ENCODE measurements around the gene ANKRD13A. TPM values are rescaled to one million over a fixed set of nuclear protein-coding genes. Genes with fewer than 3 reads are reported as not detected.

Gene ANKRD13A
- total RNA-seq, 1 experiment from 2014 or later: 19.9 TPM

DNA sequence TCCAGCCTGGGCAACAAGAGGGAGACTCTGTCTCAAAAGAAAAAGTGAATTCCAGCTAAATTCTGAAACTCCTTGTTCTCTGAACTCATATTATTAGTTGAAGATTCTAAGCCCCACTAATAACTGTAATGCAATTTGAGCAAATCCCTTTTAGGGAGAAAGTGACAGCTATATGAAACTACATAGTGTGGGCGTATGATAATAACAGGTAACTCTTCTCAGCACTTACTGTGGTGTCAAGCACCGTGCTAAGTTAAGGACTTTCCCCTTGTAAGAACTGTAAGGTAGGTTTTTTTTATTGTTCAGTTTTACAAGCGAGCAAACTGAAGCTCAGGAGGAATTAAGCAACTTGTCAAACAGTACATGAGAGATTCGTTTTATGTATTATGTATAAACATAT lies 5.4 kb downstream of the ANKRD13A start:
- no peak overlapping the region for H2AFZ ChIP-seq (ENCODE audit: low read depth, low read length, poor library complexity, severe bottlenecking)
- H4K20me1 ChIP-seq (ENCODE audit: insufficient read depth): no peaks in the 10 kb centered on the region
- no peaks in the 10 kb centered on the region for H3K27me3 ChIP-seq (ENCODE audit: insufficient read depth, low read length)
- no peak overlapping the region for H3K27ac ChIP-seq (ENCODE audit: low read depth, low read length)
- no peak for ATAC-seq
- TF ChIP-seq CEBPB (IDR thresholded peaks at IDR 0.05; ENCODE audit: low read depth) (no peak), SRF (IDR thresholded peaks at IDR 0.05; ENCODE audit: low read depth) (no peak), POLR2A (IDR thresholded peaks at IDR 0.05; ENCODE audit: borderline replicate concordance, extremely low read depth, insufficient read depth, insufficient read length) (no peak), YY1 (IDR thresholded peaks at IDR 0.05; ENCODE audit: extremely low read depth, insufficient replicate concordance, low read depth, low read length) (no peak), SIN3A (IDR thresholded peaks at IDR 0.05; ENCODE audit: low read depth) (no peak), SP1 (IDR thresholded peaks at IDR 0.05; ENCODE audit: low read depth) (no peak)
- TF ChIP-seq, protein P1, sequence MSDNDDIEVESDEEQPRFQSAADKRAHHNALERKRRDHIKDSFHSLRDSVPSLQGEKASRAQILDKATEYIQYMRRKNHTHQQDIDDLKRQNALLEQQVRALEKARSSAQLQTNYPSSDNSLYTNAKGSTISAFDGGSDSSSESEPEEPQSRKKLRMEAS (IDR thresholded peaks at IDR 0.05): no peak
- H3K79me2 ChIP-seq (ENCODE audit: insufficient read depth, low read length): peaks cover 21% of the 10 kb centered on the region
- RAD21 ChIA-PET (ENCODE audit: low non-redundant PET in 1 of 2, low total read pairs in 2 of 2, uncharacterized antibody in 2 of 2, unreplicated experiment in 2 of 2): no interaction called here
- H3K4me3 ChIP-seq (replicated peaks in 1 of 2; ENCODE audit: low read depth in 1 of 2, low read length in 2 of 2): no peak overlapping the region
- no TSS peak for BruUV-seq (replicated peaks)
- CTCF ChIA-PET: no interaction called here
- no peak overlapping the region for H3K4me2 ChIP-seq (ENCODE audit: low read length)
- no peaks in the 10 kb centered on the region for H3K36me3 ChIP-seq (ENCODE audit: control insufficient read depth in 1 of 2, insufficient read depth in 2 of 2, low read length in 2 of 2)
- H3K4me1 ChIP-seq (ENCODE audit: control insufficient read depth in 1 of 2, insufficient read depth in 2 of 2, low read length in 2 of 2): peaks cover 22 to 44% of the 10 kb centered on the region in 2 experiments
- H3K9me2 ChIP-seq (ENCODE audit: insufficient read depth): no peaks in the 10 kb centered on the region
- no peak overlapping the region for H3K9ac ChIP-seq (ENCODE audit: low read length)
- intact Hi-C loops (cut with micrococcal nuclease): no loop called here
- no peak for DNase-seq (ENCODE audit: low read depth, low spot score)
- H3K9me3 ChIP-seq (ENCODE audit: control insufficient read depth in 1 of 2, insufficient read depth in 1 of 2, low read depth in 1 of 2, low read length in 2 of 2): no peaks in the 10 kb centered on the region
- POLR2A ChIA-PET: no interaction called here

DNA sequence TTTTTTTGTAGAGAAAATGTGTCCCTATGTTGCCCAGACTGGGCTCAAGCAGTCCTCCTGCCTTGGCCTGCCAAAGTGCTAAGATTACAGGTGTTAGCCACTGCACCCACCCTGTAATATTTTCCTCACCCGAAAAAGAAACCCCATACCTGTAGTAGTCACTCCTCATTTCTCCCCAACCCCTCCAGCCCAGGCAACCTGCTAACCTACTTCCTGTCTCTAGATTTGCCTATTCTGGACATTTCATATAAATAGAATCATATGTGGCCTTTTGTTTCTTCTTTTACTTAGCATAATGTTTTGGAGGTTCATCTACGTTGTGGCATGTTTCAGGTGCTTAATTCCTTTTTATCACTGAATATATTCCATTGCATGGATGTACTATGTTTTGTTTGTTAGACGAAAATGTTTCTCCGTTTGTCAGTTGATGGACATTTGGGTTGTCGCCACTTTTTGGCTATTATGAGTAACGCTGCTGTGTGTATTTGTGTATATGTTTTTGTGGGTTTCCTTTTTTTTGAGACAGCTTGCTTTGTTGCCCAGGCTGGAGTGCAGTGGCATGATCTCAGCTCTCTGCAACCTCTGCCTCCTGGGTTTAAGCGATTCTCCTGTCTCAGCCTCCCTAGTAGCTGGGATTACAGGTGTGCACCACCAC lies 6.2 kb downstream of the ANKRD13A start:
- Histone ChIP-seq H3K9me2 (ENCODE audit: insufficient read depth) (no peaks in the 10 kb centered on the region), H4K20me1 (ENCODE audit: insufficient read depth) (no peaks in the 10 kb centered on the region), H3K4me1 (ENCODE audit: control insufficient read depth in 1 of 2, insufficient read depth in 2 of 2, low read length in 2 of 2) (peaks cover 19 to 39% of the 10 kb centered on the region in 2 experiments), H3K9ac (ENCODE audit: low read length) (no peak overlapping the region), H3K27me3 (ENCODE audit: insufficient read depth, low read length) (no peaks in the 10 kb centered on the region), H2AFZ (ENCODE audit: low read depth, low read length, poor library complexity, severe bottlenecking) (no peak overlapping the region), H3K27ac (ENCODE audit: low read depth, low read length) (no peak overlapping the region), H3K9me3 (ENCODE audit: control insufficient read depth in 1 of 2, insufficient read depth in 1 of 2, low read depth in 1 of 2, low read length in 2 of 2) (no peaks in the 10 kb centered on the region), H3K79me2 (ENCODE audit: insufficient read depth, low read length) (peaks cover 18% of the 10 kb centered on the region), H3K4me2 (ENCODE audit: low read length) (no peak overlapping the region), H3K4me3 (replicated peaks in 1 of 2; ENCODE audit: low read depth in 1 of 2, low read length in 2 of 2) (no peak overlapping the region), H3K36me3 (ENCODE audit: control insufficient read depth in 1 of 2, insufficient read depth in 2 of 2, low read length in 2 of 2) (no peaks in the 10 kb centered on the region)
- ATAC-seq (no peak), DNase-seq (ENCODE audit: low read depth, low spot score) (no peak)
- ChIA-PET RAD21 (ENCODE audit: low non-redundant PET in 1 of 2, low total read pairs in 2 of 2, uncharacterized antibody in 2 of 2, unreplicated experiment in 2 of 2) (no interaction called here), POLR2A (no interaction called here), CTCF (no interaction called here)
- no peak for TF ChIP-seq ZFX (IDR thresholded peaks at IDR 0.05)
- TF ChIP-seq SRF (IDR thresholded peaks at IDR 0.05; ENCODE audit: low read depth): no peak
- no peak for TF ChIP-seq YY1 (IDR thresholded peaks at IDR 0.05; ENCODE audit: extremely low read depth, insufficient replicate concordance, low read depth, low read length)
- TF ChIP-seq CEBPB (IDR thresholded peaks at IDR 0.05; ENCODE audit: low read depth): no peak
- TF ChIP-seq, protein P2, sequence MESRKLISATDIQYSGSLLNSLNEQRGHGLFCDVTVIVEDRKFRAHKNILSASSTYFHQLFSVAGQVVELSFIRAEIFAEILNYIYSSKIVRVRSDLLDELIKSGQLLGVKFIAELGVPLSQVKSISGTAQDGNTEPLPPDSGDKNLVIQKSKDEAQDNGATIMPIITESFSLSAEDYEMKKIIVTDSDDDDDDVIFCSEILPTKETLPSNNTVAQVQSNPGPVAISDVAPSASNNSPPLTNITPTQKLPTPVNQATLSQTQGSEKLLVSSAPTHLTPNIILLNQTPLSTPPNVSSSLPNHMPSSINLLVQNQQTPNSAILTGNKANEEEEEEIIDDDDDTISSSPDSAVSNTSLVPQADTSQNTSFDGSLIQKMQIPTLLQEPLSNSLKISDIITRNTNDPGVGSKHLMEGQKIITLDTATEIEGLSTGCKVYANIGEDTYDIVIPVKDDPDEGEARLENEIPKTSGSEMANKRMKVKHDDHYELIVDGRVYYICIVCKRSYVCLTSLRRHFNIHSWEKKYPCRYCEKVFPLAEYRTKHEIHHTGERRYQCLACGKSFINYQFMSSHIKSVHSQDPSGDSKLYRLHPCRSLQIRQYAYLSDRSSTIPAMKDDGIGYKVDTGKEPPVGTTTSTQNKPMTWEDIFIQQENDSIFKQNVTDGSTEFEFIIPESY (IDR thresholded peaks at IDR 0.05; ENCODE audit: extremely low read depth, insufficient replicate concordance, low read length): no peak
- no peak for TF ChIP-seq CBX3 (IDR thresholded peaks at IDR 0.05; ENCODE audit: low read depth)
- TF ChIP-seq FOSL1 (IDR thresholded peaks at IDR 0.05; ENCODE audit: low read depth): no peak
- BruUV-seq (replicated peaks): no TSS peak
- intact Hi-C loops (cut with micrococcal nuclease): no loop called here
